Endothelial cell of umbilical vein (primary cell): ENCODE measurements around the gene KIAA1671. TPM values are rescaled to one million over a fixed set of nuclear protein-coding genes. Genes with fewer than 3 reads are reported as not detected.
A peak's percentile ranks its signal among the peaks of the same experiment; 100 is the strongest.

Experiments
- BruUV-seq: library from RNA; stranded (reverse); fragments of 400-500 nt; replicated peaks from 2 replicates; lab custom pipeline; 2021; lab: Mats Ljungman, UMichigan
- CTCF ChIA-PET: fragments of 300-600, 350-600 bp; sonication (Branson Sonifier 250); formaldehyde crosslinking; loops from one replicate; lab custom pipeline; 2021; ENCODE audit warnings: antibody characterized with exemption, inconsistent platforms; lab: Charles Lee
- POLR2A ChIA-PET: fragments of 300-600, 350-600 bp; sonication (Branson Sonifier 250); formaldehyde crosslinking; loops from one replicate; lab custom pipeline; 2021; ENCODE audit warnings: antibody characterized with exemption, inconsistent platforms; lab: Charles Lee
- DNase-seq: peaks from one replicate; pipeline ENCODE4 v3.0.0-alpha.2; 2011; ENCODE audit warnings: low read depth, low spot score
- FAIRE-seq: peaks from 2 replicates; lab custom pipeline; 2011; peaks lifted over from hg19 to GRCh38; lab: Jason Lieb, UNC
- H2AFZ ChIP-seq: 2 replicates; pipeline ENCODE4 v1.6.0; 2012; ENCODE audit warnings: low read depth, low read length, control low read depth, inconsistent platforms
- H3K27ac ChIP-seq: 2 replicates; pipeline ENCODE4 v1.5.1; 2011; ENCODE audit warnings: low read depth, mild to moderate bottlenecking, control low read depth, low read length, moderate library complexity; ENCODE audit not compliant: insufficient read depth
- H3K27me3 ChIP-seq, 2 experiments: 2 replicates each; pipeline versions ENCODE4 v1.6.0 to v1.6.1; 2011; ENCODE audit warnings: low read length in 2 of 2, mixed read lengths in 1 of 2; ENCODE audit not compliant: control insufficient read depth in 2 of 2, insufficient read depth in 2 of 2
- H3K36me3 ChIP-seq, 2 experiments: 2 replicates in 1 of 2; 3 replicates in 1 of 2; pipeline ENCODE4 v1.5.1; 2011; ENCODE audit warnings: low read length in 2 of 2, mild to moderate bottlenecking in 1 of 2, moderate library complexity in 1 of 2; ENCODE audit not compliant: control insufficient read depth in 2 of 2, insufficient read depth in 2 of 2; ENCODE audit errors: extremely low read depth in 1 of 2
- H3K4me1 ChIP-seq: 3 replicates; pipeline ENCODE4 v1.5.1; 2011; ENCODE audit warnings: mild to moderate bottlenecking, low read length; ENCODE audit not compliant: control insufficient read depth, insufficient read depth; ENCODE audit errors: extremely low read depth
- H3K4me2 ChIP-seq: 2 replicates; pipeline ENCODE4 v1.6.1; 2011; ENCODE audit warnings: low read length, control low read depth, mixed read lengths; ENCODE audit not compliant: insufficient read depth
- H3K4me3 ChIP-seq, 3 experiments: fragments of 200-600 bp in 1 of 3; sonication (generic), shearing (Covaris generic) in 1 of 3; replicated peaks in 1 of 3; 2 replicates each; pipeline ENCODE4 v1.5.1; 2011 to 2016; ENCODE audit warnings: control low read depth in 3 of 3, low read length in 3 of 3, mild to moderate bottlenecking in 2 of 3, inconsistent platforms in 1 of 3, low read depth in 1 of 3, moderate library complexity in 1 of 3; ENCODE audit not compliant: insufficient read depth in 1 of 3
- H3K79me2 ChIP-seq: 2 replicates; pipeline ENCODE4 v1.6.0; 2012; ENCODE audit warnings: low read length, inconsistent platforms; ENCODE audit not compliant: control insufficient read depth, insufficient read depth
- H3K9ac ChIP-seq: replicated peaks from 2 replicates; pipeline ENCODE3; 2011; ENCODE audit warnings: low read length, control low read depth; ENCODE audit not compliant: insufficient read depth; ENCODE audit errors: extremely low read depth
- H3K9me1 ChIP-seq: replicated peaks from 3 replicates; pipeline ENCODE4 v1.6.0; 2011; ENCODE audit warnings: mild to moderate bottlenecking, low read length; ENCODE audit not compliant: control insufficient read depth, insufficient read depth; ENCODE audit errors: extremely low read depth
- H3K9me3 ChIP-seq: replicated peaks from 2 replicates; pipeline ENCODE4 v1.5.1; 2012; ENCODE audit warnings: low read length, inconsistent platforms; ENCODE audit not compliant: control insufficient read depth, insufficient read depth
- H4K20me1 ChIP-seq: replicated peaks from 2 replicates; pipeline ENCODE3; 2011; ENCODE audit warnings: mild to moderate bottlenecking, low read length; ENCODE audit not compliant: control insufficient read depth, insufficient read depth; ENCODE audit errors: extremely low read depth
- EZH2 ChIP-seq: IDR thresholded peaks from 2 replicates; pipeline ENCODE4 v1.6.1; 2012; ENCODE audit warnings: borderline replicate concordance, low read depth, mild to moderate bottlenecking, moderate library complexity, low read length, inconsistent platforms; ENCODE audit not compliant: severe bottlenecking
- FOS ChIP-seq: IDR thresholded peaks from 2 replicates; pipeline ENCODE4 v1.6.1; 2011; ENCODE audit warnings: mild to moderate bottlenecking, low read length, moderate library complexity, borderline replicate concordance; ENCODE audit not compliant: insufficient read depth
- GATA2 ChIP-seq: IDR thresholded peaks from 2 replicates; pipeline ENCODE4 v1.7.0; 2011; ENCODE audit warnings: low read depth, mild to moderate bottlenecking, moderate library complexity, mixed read lengths, low read length; ENCODE audit not compliant: insufficient read length, insufficient read depth
- JUN ChIP-seq: IDR thresholded peaks from 2 replicates; pipeline ENCODE4 v1.6.1; 2011; ENCODE audit warnings: borderline replicate concordance, low read depth; ENCODE audit not compliant: insufficient read length, insufficient read depth
- MYC ChIP-seq: IDR thresholded peaks from one replicate; pipeline ENCODE4 v1.6.1; 2011; ENCODE audit warnings: mild to moderate bottlenecking, low read depth, low read length
- POLR2A ChIP-seq: IDR thresholded peaks from 2 replicates; pipeline ENCODE4 v1.6.1; 2012; ENCODE audit warnings: low read depth, mild to moderate bottlenecking, control low read depth, low read length
- POLR2AphosphoS5 ChIP-seq: IDR thresholded peaks from 2 replicates; pipeline ENCODE4 v1.6.1; 2012; ENCODE audit warnings: low read depth, mild to moderate bottlenecking, control low read depth, low read length, moderate library complexity; ENCODE audit not compliant: insufficient read depth
- dilution Hi-C: fragments of 300-500 bp; cut with MboI; formaldehyde crosslinking; loops from one replicate; pipeline ENCODE4 v1.15.0; 2019; ENCODE audit warnings: low sequenced_read_pairs; ENCODE audit not compliant: extremely low pct_ligation_motif_present
- intact Hi-C: fragments of 100-400 bp; cut with micrococcal nuclease; formaldehyde crosslinking; loops from one replicate; pipeline ENCODE4 v1.10.0; 2022
- polyA plus RNA-seq, 4 experiments: library from polyadenylated mRNA; depleted of rRNA in 3 of 4; stranded (reverse) in 3 of 4; unstranded in 1 of 4; fragments of >200 nt; gene quantifications; 2 replicates each; pipeline versions ENCODE4 v1.2.1 to v1.2.3, GENCODE V29; 2011 to 2012; ENCODE audit warnings: missing spikeins in 1 of 4
- total RNA-seq: library from RNA; stranded (reverse); gene quantifications from 2 replicates; pipeline ENCODE4 v1.2.3, GENCODE V29; 2021
- TF ChIP-seq, protein P1 (sequence below): IDR thresholded peaks from 2 replicates; pipeline ENCODE4 v1.6.1; 2011; ENCODE audit not compliant: insufficient read depth, insufficient read length
- TF ChIP-seq, protein P2 (sequence below), 2 donors: IDR thresholded peaks; 1 replicate in 1 of 2; 2 replicates in 1 of 2; pipeline ENCODE4 v1.5.1; 2011; ENCODE audit warnings: low read length in 2 of 2, mild to moderate bottlenecking in 2 of 2, moderate library complexity in 2 of 2, control low read depth in 1 of 2, inconsistent platforms in 1 of 2, low read depth in 1 of 2; ENCODE audit not compliant: insufficient read depth in 1 of 2; ENCODE audit errors: extremely low read depth in 1 of 2

KIAA1671 gene
- total and polyA plus RNA-seq, 2 donors (not counting 3 experiments of a cell fraction or from before 2014, with no cell fraction given), result 23.1 to 85.1 TPM

DNA sequence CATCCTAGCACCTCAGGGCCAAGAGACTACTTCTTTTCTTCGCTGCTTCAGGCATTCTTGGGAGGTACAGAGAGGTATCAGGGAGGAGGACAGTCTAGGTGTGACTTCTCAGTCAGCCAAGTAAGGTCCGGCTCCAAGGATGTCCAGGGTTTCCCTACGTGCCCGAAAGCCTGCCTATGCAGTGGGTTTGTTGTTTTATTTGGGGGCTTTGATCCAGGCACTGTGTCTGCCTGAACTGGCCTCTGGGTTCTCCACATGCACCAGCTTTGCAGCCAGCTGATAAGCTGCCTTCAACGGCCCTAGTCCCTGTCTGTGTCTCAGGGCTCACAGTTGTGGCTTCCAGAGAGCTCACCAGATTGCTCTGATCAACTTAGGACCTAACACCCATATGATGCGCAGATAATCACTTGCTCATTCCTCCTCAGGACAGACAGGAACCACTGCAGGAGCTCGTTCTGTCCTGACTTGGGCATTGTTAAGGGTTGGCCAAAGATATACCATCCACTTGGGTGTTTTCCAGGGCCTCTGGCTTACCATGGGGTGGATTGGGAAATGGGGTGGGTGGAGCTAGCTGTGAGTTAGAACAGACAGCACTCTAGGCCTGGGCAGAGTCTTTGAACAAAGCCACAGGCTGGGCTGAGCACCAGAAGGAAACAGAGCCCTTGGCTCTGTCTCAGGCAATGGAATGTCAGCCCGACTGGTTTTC, 201.6 kb downstream of the KIAA1671 start:
- dilution Hi-C loops, result no loop called here
- Histone ChIP-seq H3K27ac (no peak overlapping the region), H3K9me1 (no peaks in the 10 kb centered on the region), H3K4me3 (no peak overlapping the region), H3K4me1 (peaks cover 3% of the 10 kb centered on the region), H3K27me3 (no peaks in the 10 kb centered on the region), H3K36me3 (no peaks in the 10 kb centered on the region), H3K4me2 (no peak overlapping the region), H3K9me3 (no peaks in the 10 kb centered on the region), H4K20me1 (no peaks in the 10 kb centered on the region), H3K9ac (no peak overlapping the region), H2AFZ (no peak overlapping the region), H3K79me2 (no peaks in the 10 kb centered on the region)
- BruUV-seq, result no TSS peak
- DNase-seq (peak; percentile 55), FAIRE-seq (peak; percentile 83)
- ChIA-PET POLR2A (interaction anchor here (1.0 kb wide), 1 partner anchor 48 kb away, joined by 3 read pairs; no protein-coding TSS in a partner anchor), CTCF (interaction anchor here (0.7 to 1.8 kb wide), 5 partner anchors 11 to 48 kb away, joined by 3 to 12 read pairs (median 4); no protein-coding TSS in a partner anchor)
- TF ChIP-seq, protein P1, sequence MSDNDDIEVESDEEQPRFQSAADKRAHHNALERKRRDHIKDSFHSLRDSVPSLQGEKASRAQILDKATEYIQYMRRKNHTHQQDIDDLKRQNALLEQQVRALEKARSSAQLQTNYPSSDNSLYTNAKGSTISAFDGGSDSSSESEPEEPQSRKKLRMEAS, result no peak
- TF ChIP-seq MYC, result no peak
- no peak for TF ChIP-seq JUN
- TF ChIP-seq EZH2, result no peak
- TF ChIP-seq, protein P2, sequence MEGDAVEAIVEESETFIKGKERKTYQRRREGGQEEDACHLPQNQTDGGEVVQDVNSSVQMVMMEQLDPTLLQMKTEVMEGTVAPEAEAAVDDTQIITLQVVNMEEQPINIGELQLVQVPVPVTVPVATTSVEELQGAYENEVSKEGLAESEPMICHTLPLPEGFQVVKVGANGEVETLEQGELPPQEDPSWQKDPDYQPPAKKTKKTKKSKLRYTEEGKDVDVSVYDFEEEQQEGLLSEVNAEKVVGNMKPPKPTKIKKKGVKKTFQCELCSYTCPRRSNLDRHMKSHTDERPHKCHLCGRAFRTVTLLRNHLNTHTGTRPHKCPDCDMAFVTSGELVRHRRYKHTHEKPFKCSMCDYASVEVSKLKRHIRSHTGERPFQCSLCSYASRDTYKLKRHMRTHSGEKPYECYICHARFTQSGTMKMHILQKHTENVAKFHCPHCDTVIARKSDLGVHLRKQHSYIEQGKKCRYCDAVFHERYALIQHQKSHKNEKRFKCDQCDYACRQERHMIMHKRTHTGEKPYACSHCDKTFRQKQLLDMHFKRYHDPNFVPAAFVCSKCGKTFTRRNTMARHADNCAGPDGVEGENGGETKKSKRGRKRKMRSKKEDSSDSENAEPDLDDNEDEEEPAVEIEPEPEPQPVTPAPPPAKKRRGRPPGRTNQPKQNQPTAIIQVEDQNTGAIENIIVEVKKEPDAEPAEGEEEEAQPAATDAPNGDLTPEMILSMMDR (IDR thresholded peaks at IDR 0.05; ENCODE audit: extremely low read depth in 1 of 2, insufficient read depth in 1 of 2, low read depth in 1 of 2, low read length in 2 of 2), result no peak
- TF ChIP-seq FOS, result no peak
- TF ChIP-seq POLR2AphosphoS5, result no peak
- no peak for TF ChIP-seq GATA2
- TF ChIP-seq POLR2A, result no peak
- intact Hi-C loops, result no loop called here
